ENCODE results near the gene LCE2D.

LCE2D gene

GRCh38 chr1:152630596-152630995 lies 32.6 kb upstream of the LCE2D start:
- Histone ChIP-seq H3K27me3 (replicated peaks; ENCODE audit: insufficient read depth, low read length) (no peaks in the 10 kb centered on the region), H3K4me2 (ENCODE audit: low read depth, low read length) (no peak overlapping the region), H2AFZ (ENCODE audit: low read length) (no peak overlapping the region), H3K9ac (ENCODE audit: low read length) (no peak overlapping the region), H3K79me2 (ENCODE audit: low read length) (no peaks in the 10 kb centered on the region), H4K20me1 (ENCODE audit: insufficient read depth, low read length) (no peaks in the 10 kb centered on the region), H3F3A (ENCODE audit: insufficient read depth, low read length) (no peaks in the 10 kb centered on the region), H3K27ac (ENCODE audit: low read length) (no peak overlapping the region), H3K36me3 (replicated peaks; ENCODE audit: insufficient read depth, low read length) (no peaks in the 10 kb centered on the region), H3K9me2 (replicated peaks; ENCODE audit: insufficient read depth, low read length) (no peaks in the 10 kb centered on the region), H3K4me1 (ENCODE audit: low read length) (no peaks in the 10 kb centered on the region), H3K4me3 (ENCODE audit: low read length) (no peak overlapping the region), H3K9me3 (replicated peaks; ENCODE audit: insufficient read depth, low read length) (no peaks in the 10 kb centered on the region)
- no peak for TF ChIP-seq EZH2phosphoT487 (IDR thresholded peaks at IDR 0.05; ENCODE audit: low read length)
- no peak for TF ChIP-seq EZH2 (optimal IDR thresholded peaks at IDR 0.05; ENCODE audit: low read depth, low read length)
- TF ChIP-seq, protein P1, sequence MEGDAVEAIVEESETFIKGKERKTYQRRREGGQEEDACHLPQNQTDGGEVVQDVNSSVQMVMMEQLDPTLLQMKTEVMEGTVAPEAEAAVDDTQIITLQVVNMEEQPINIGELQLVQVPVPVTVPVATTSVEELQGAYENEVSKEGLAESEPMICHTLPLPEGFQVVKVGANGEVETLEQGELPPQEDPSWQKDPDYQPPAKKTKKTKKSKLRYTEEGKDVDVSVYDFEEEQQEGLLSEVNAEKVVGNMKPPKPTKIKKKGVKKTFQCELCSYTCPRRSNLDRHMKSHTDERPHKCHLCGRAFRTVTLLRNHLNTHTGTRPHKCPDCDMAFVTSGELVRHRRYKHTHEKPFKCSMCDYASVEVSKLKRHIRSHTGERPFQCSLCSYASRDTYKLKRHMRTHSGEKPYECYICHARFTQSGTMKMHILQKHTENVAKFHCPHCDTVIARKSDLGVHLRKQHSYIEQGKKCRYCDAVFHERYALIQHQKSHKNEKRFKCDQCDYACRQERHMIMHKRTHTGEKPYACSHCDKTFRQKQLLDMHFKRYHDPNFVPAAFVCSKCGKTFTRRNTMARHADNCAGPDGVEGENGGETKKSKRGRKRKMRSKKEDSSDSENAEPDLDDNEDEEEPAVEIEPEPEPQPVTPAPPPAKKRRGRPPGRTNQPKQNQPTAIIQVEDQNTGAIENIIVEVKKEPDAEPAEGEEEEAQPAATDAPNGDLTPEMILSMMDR (IDR thresholded peaks at IDR 0.05; ENCODE audit: low read length): no peak
- no peak for DNase-seq

- H2AFZ ChIP-seq (ENCODE audit: low read length): no peak overlapping the region
- H3K27me3 ChIP-seq (replicated peaks; ENCODE audit: insufficient read depth, low read length): no peaks in the 10 kb centered on the region
- H3K4me2 ChIP-seq (ENCODE audit: low read depth, low read length): no peak overlapping the region
- no peaks in the 10 kb centered on the region for H3F3A ChIP-seq (ENCODE audit: insufficient read depth, low read length)
- no peaks in the 10 kb centered on the region for H3K9me2 ChIP-seq (replicated peaks; ENCODE audit: insufficient read depth, low read length)
- H3K27ac ChIP-seq (ENCODE audit: low read length): no peak overlapping the region
- no peak for DNase-seq
- H3K36me3 ChIP-seq (replicated peaks; ENCODE audit: insufficient read depth, low read length): no peaks in the 10 kb centered on the region
- no peaks in the 10 kb centered on the region for H3K4me1 ChIP-seq (ENCODE audit: low read length)
- no peaks in the 10 kb centered on the region for H4K20me1 ChIP-seq (ENCODE audit: insufficient read depth, low read length)
- no peak overlapping the region for H3K9ac ChIP-seq (ENCODE audit: low read length)
- no peaks in the 10 kb centered on the region for H3K79me2 ChIP-seq (ENCODE audit: low read length)
- H3K4me3 ChIP-seq (ENCODE audit: low read length): no peak overlapping the region
- TF ChIP-seq EZH2 (optimal IDR thresholded peaks at IDR 0.05; ENCODE audit: low read depth, low read length) (no peak), EZH2phosphoT487 (IDR thresholded peaks at IDR 0.05; ENCODE audit: low read length) (no peak)
- TF ChIP-seq, protein P1 (IDR thresholded peaks at IDR 0.05; ENCODE audit: low read length): no peak
- no peaks in the 10 kb centered on the region for H3K9me3 ChIP-seq (replicated peaks; ENCODE audit: insufficient read depth, low read length)
Measured at GRCh38 chr1:152640351-152640750, 22.8 kb upstream of the LCE2D start.

DNA sequence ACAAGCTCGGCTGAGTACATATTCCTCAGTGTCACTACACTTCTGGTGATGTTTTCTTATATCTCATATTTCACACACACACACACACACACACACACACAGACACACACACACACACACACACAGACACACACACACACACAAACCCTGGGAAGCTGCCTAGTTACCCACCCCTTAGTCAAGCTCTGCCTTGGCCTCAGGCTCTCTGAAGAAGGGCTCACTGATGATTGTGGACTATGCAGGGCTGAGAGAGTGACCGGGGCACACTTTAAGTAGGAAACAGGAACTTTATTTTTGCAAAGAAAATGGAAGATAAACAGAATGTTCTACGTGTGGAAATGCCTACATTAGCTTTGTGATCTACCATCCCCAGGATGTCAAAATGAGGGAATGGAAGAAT lies 19.2 kb upstream of the LCE2D start:
- H2AFZ ChIP-seq (ENCODE audit: low read length): no peak overlapping the region
- no peaks in the 10 kb centered on the region for H3K79me2 ChIP-seq (ENCODE audit: low read length)
- no peak overlapping the region for H3K4me3 ChIP-seq (ENCODE audit: low read length)
- no peak overlapping the region for H3K27ac ChIP-seq (ENCODE audit: low read length)
- no peaks in the 10 kb centered on the region for H3K9me3 ChIP-seq (replicated peaks; ENCODE audit: insufficient read depth, low read length)
- no peak for TF ChIP-seq EZH2phosphoT487 (IDR thresholded peaks at IDR 0.05; ENCODE audit: low read length)
- TF ChIP-seq, protein P1 (IDR thresholded peaks at IDR 0.05; ENCODE audit: low read length): no peak
- no peak for TF ChIP-seq EZH2 (optimal IDR thresholded peaks at IDR 0.05; ENCODE audit: low read depth, low read length)
- no peak for DNase-seq
- H3F3A ChIP-seq (ENCODE audit: insufficient read depth, low read length): no peaks in the 10 kb centered on the region
- H3K9ac ChIP-seq (ENCODE audit: low read length): no peak overlapping the region
- no peaks in the 10 kb centered on the region for H3K9me2 ChIP-seq (replicated peaks; ENCODE audit: insufficient read depth, low read length)
- no peaks in the 10 kb centered on the region for H3K4me1 ChIP-seq (ENCODE audit: low read length)
- H3K4me2 ChIP-seq (ENCODE audit: low read depth, low read length): no peak overlapping the region
- H4K20me1 ChIP-seq (ENCODE audit: insufficient read depth, low read length): no peaks in the 10 kb centered on the region
- no peaks in the 10 kb centered on the region for H3K27me3 ChIP-seq (replicated peaks; ENCODE audit: insufficient read depth, low read length)
- no peaks in the 10 kb centered on the region for H3K36me3 ChIP-seq (replicated peaks; ENCODE audit: insufficient read depth, low read length)
